Left renal cortex interstitium (tissue), 4 donors: ENCODE data around the gene DUSP8. TPM values are rescaled to one million over a fixed set of nuclear protein-coding genes. Genes with fewer than 3 reads are reported as not detected.

Experiments
- DNase-seq, 4 donors: peaks; one replicate each; pipeline ENCODE4 v3.0.0-alpha.2; 2013; ENCODE audit warnings: low read depth in 4 of 4, low spot score in 2 of 4, missing footprints in 1 of 4
- polyA plus RNA-seq, 4 donors: library from polyadenylated mRNA; unstranded; fragments of 120-200 nt; gene quantifications; one replicate each; pipeline ENCODE4 v1.2.1, GENCODE V29; 2013; ENCODE audit not compliant: insufficient read length in 4 of 4

The DUSP8 gene
- polyA plus RNA-seq, 4 donors: 2.6 to 5.0 (median 3.6) TPM

DNA sequence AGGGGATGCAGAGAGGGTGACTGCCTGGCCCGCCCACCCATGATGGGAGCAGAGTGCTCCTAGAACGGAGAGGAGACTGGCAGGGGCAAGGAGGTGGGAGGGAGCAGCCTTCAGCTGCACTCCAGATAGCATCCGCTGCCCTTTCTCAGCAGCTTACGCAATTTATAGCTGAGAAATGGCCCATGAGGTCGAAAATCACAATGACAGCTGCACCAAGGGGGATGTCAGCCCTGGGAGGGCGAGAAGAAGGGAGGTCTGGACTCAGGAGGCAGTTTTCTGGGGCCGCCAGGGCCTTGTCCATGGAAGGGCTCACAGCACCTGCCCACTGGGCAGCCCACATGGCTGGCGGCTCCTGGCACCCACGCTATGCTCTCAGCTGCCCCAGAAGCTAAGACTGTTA, 67.9 kb downstream of the DUSP8 start:
- no peak for DNase-seq

Other genes with a start within 250 kb of the DUSP8 start
- 1 to 10 TPM in 1 of 4 donors, under 1 TPM in 3; 0.41 to 1.5 (median 0.71) TPM for gene BRSK2, start 182.3 kb downstream of the DUSP8 start, polyA plus RNA-seq
- gene MOB2, start 85.5 kb downstream of the DUSP8 start, polyA plus RNA-seq: 10 to 100 TPM; 30.3 to 34.8 (median 33.6) TPM
- under 1 TPM in 2 of 4 donors, not detected in 2; 0.56 to 0.96 TPM for gene KRTAP5-1, start 13.0 kb upstream of the DUSP8 start, polyA plus RNA-seq
- under 1 TPM in 1 of 4 donors, not detected in 3; 0.13 TPM for gene KRTAP5-2, start 26.0 kb upstream of the DUSP8 start, polyA plus RNA-seq
- gene KRTAP5-3, start 36.2 kb upstream of the DUSP8 start, polyA plus RNA-seq: not detected
- not detected for gene KRTAP5-4, start 49.9 kb upstream of the DUSP8 start, polyA plus RNA-seq
- under 1 TPM in 1 of 4 donors, not detected in 3; 0.13 TPM for gene KRTAP5-5, start 57.5 kb upstream of the DUSP8 start, polyA plus RNA-seq
- under 1 TPM in 1 of 4 donors, not detected in 3; 0.31 TPM for gene KRTAP5-6, start 124.9 kb upstream of the DUSP8 start, polyA plus RNA-seq
- under 1 TPM; 0.11 to 0.46 (median 0.32) TPM for gene IFITM10, start 178.3 kb upstream of the DUSP8 start, polyA plus RNA-seq
- 100 to 1,000 TPM; 218 to 295 (median 242) TPM for gene CTSD, start 191.7 kb upstream of the DUSP8 start, polyA plus RNA-seq